DND-41 (cell line): Measurements from ENCODE around the gene AMPD2.

Experiments
- ATAC-seq: fragments of 200-7000 bp; cut with Tn5 transposase; 3 replicates; pipeline ENCODE4 v1.9.1; 2021; ENCODE audit warnings: low read depth; ENCODE audit not compliant: insufficient read depth
- DNase-seq: peaks from one replicate; pipeline ENCODE4 v3.0.0-alpha.2; 2020
- H2AFZ ChIP-seq: 2 replicates; pipeline ENCODE4 v1.6.0; 2012; ENCODE audit warnings: low read depth, low read length
- H3K27ac ChIP-seq: 2 replicates; pipeline ENCODE4 v1.5.1; 2012; ENCODE audit warnings: low read length, inconsistent platforms
- H3K27me3 ChIP-seq: fragments of 200-600 bp; sonication (generic); 2 replicates; pipeline ENCODE4 v1.6.0; 2012; ENCODE audit warnings: low read length, mild to moderate bottlenecking, inconsistent platforms; ENCODE audit not compliant: insufficient read depth, poor library complexity
- H3K36me3 ChIP-seq: 2 replicates; pipeline ENCODE4 v1.5.1; 2012; ENCODE audit warnings: low read length, inconsistent platforms; ENCODE audit not compliant: insufficient read depth
- H3K4me1 ChIP-seq: 2 replicates; pipeline ENCODE4 v1.5.1; 2012; ENCODE audit warnings: mild to moderate bottlenecking, low read length; ENCODE audit not compliant: insufficient read depth
- H3K4me2 ChIP-seq: 2 replicates; pipeline ENCODE4 v1.6.0; 2012; ENCODE audit warnings: mild to moderate bottlenecking, moderate library complexity, low read length, inconsistent platforms; ENCODE audit not compliant: insufficient read depth
- H3K4me3 ChIP-seq, 2 experiments: fragments of 200-600 bp in 1 of 2; shearing (Covaris generic) in 1 of 2; 2 replicates each; pipeline ENCODE4 v1.5.1; 2012 to 2016; ENCODE audit warnings: inconsistent platforms in 2 of 2, low read length in 2 of 2, mild to moderate bottlenecking in 2 of 2, low read depth in 1 of 2, moderate library complexity in 1 of 2
- H3K79me2 ChIP-seq: 2 replicates; pipeline ENCODE4 v1.6.0; 2012; ENCODE audit warnings: low read length, inconsistent platforms; ENCODE audit not compliant: insufficient read depth
- H3K9ac ChIP-seq: 2 replicates; pipeline ENCODE4 v1.6.0; 2012; ENCODE audit warnings: low read depth, mild to moderate bottlenecking, inconsistent platforms, low read length, moderate library complexity
- H3K9me3 ChIP-seq: 2 replicates; pipeline ENCODE4 v1.5.1; 2012; ENCODE audit warnings: low read length, moderate library complexity, mild to moderate bottlenecking, inconsistent platforms; ENCODE audit not compliant: insufficient read depth, severe bottlenecking
- H4K20me1 ChIP-seq: 2 replicates; pipeline ENCODE4 v1.6.0; 2012; ENCODE audit warnings: low read length; ENCODE audit not compliant: insufficient read depth
- EZH2 ChIP-seq: IDR thresholded peaks from 3 replicates; pipeline ENCODE4 v1.6.1; 2012; ENCODE audit warnings: borderline replicate concordance, low read depth, mild to moderate bottlenecking, moderate library complexity, low read length, inconsistent platforms; ENCODE audit not compliant: severe bottlenecking
- TF ChIP-seq, protein P1 (sequence below): IDR thresholded peaks from 2 replicates; pipeline ENCODE4 v1.5.1; 2012; ENCODE audit warnings: borderline replicate concordance, low read length, moderate library complexity, mild to moderate bottlenecking; ENCODE audit not compliant: poor library complexity, severe bottlenecking; ENCODE audit errors: extremely low read depth

The AMPD2 gene

DNA sequence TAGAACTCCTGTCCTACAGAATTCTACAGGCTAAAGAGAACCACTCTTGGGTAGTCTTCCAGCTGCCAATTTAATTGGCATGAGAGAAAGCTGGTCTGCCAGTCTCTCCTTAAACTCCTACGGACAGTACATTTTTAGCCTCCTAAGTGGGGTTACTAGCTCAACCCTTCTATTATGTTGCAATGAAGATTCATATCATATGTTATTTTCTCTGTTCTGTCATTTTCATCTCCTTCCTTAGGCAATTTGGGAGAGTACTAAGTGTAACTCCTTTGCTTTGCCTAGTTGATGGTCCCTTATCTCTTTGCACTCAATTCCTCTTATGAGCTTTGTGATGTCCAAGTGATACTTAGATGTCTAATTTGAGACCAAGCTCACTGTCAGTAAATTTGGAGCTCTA, 14.3 kb upstream of the AMPD2 start:
- Histone ChIP-seq H3K9me3 (no peaks in the 10 kb centered on the region), H3K36me3 (no peaks in the 10 kb centered on the region), H3K9ac (no peak overlapping the region), H3K27me3 (no peaks in the 10 kb centered on the region), H3K4me2 (no peak overlapping the region), H3K4me1 (no peaks in the 10 kb centered on the region), H4K20me1 (no peaks in the 10 kb centered on the region), H3K27ac (no peak overlapping the region), H3K79me2 (no peaks in the 10 kb centered on the region), H3K4me3 (no peak overlapping the region), H2AFZ (no peak overlapping the region)
- TF ChIP-seq EZH2: no peak
- TF ChIP-seq, protein P1, sequence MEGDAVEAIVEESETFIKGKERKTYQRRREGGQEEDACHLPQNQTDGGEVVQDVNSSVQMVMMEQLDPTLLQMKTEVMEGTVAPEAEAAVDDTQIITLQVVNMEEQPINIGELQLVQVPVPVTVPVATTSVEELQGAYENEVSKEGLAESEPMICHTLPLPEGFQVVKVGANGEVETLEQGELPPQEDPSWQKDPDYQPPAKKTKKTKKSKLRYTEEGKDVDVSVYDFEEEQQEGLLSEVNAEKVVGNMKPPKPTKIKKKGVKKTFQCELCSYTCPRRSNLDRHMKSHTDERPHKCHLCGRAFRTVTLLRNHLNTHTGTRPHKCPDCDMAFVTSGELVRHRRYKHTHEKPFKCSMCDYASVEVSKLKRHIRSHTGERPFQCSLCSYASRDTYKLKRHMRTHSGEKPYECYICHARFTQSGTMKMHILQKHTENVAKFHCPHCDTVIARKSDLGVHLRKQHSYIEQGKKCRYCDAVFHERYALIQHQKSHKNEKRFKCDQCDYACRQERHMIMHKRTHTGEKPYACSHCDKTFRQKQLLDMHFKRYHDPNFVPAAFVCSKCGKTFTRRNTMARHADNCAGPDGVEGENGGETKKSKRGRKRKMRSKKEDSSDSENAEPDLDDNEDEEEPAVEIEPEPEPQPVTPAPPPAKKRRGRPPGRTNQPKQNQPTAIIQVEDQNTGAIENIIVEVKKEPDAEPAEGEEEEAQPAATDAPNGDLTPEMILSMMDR: no peak
- DNase-seq (no peak), ATAC-seq (no peak)

DNA sequence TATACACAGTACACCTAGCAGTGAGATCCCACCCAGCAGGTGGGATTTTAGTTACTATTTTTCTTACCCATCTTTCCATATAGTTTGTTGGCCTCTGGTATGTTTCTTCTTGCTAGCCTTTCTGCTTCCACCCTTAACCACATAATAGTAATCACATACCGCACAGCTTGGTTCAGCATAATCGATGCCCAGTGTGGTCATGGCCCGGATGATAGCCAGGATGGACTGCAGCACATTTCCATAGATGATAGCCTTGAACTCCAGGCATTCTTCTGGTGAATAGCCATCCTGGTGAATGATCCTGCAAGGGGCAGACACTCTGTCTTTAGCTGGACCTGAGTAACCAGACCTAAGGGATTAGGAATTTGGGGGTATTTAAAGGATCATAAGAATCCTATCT, 9.8 kb upstream of the AMPD2 start:
- Histone ChIP-seq H3K9ac (no peak overlapping the region), H3K9me3 (no peaks in the 10 kb centered on the region), H3K4me1 (no peaks in the 10 kb centered on the region), H2AFZ (no peak overlapping the region), H3K79me2 (no peaks in the 10 kb centered on the region), H3K4me3 (no peak overlapping the region), H4K20me1 (no peaks in the 10 kb centered on the region), H3K27me3 (peaks cover 5% of the 10 kb centered on the region), H3K27ac (no peak overlapping the region), H3K36me3 (no peaks in the 10 kb centered on the region), H3K4me2 (no peak overlapping the region)
- no peak for ATAC-seq
- DNase-seq: no peak
- TF ChIP-seq, protein P1: no peak
- TF ChIP-seq EZH2: no peak

DNA sequence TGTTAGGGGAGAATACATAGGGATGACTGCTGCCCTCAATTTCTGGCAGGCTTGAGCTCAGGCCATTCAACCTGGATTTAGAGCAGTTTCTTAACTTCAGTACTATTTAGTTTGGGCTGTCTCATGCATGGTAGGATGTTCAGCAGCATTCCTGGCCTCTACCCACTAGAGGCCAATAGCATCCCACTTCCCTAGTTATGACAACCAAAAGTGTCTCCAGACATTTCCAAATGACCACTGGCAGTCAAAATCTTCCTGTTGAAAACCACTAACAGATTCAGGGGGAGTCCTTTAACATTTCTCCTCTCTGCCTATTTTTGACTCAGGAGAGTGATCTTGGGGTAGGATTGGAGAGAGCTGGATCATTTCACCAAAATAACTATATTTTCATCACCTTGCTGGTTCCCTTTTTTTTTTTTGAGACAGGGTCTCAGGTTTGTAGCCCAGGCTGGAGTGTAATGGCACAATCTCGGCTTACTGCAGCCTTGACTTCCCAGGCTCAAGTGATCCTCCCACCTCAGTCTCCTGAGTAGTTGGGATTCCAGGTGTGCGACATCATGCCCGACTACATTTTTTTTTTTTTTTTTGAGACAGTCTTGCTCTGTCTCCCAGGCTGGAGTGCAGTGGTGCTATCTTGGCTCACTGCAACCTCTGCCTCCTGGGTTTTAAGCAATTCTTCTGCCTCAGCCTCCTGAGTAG, 8.9 kb upstream of the AMPD2 start:
- H3K36me3 ChIP-seq: no peaks in the 10 kb centered on the region
- no peak overlapping the region for H3K4me3 ChIP-seq
- no peak overlapping the region for H3K27ac ChIP-seq
- H3K27me3 ChIP-seq: peaks cover 5% of the 10 kb centered on the region
- no peak for TF ChIP-seq EZH2
- TF ChIP-seq, protein P1: no peak
- no peaks in the 10 kb centered on the region for H3K79me2 ChIP-seq
- no peak for ATAC-seq
- H4K20me1 ChIP-seq: no peaks in the 10 kb centered on the region
- no peak overlapping the region for H2AFZ ChIP-seq
- no peaks in the 10 kb centered on the region for H3K9me3 ChIP-seq
- H3K4me2 ChIP-seq: no peak overlapping the region
- H3K9ac ChIP-seq: no peak overlapping the region
- no peaks in the 10 kb centered on the region for H3K4me1 ChIP-seq
- DNase-seq: no peak
